ENCODE data around the gene ARHGAP8.

DNA sequence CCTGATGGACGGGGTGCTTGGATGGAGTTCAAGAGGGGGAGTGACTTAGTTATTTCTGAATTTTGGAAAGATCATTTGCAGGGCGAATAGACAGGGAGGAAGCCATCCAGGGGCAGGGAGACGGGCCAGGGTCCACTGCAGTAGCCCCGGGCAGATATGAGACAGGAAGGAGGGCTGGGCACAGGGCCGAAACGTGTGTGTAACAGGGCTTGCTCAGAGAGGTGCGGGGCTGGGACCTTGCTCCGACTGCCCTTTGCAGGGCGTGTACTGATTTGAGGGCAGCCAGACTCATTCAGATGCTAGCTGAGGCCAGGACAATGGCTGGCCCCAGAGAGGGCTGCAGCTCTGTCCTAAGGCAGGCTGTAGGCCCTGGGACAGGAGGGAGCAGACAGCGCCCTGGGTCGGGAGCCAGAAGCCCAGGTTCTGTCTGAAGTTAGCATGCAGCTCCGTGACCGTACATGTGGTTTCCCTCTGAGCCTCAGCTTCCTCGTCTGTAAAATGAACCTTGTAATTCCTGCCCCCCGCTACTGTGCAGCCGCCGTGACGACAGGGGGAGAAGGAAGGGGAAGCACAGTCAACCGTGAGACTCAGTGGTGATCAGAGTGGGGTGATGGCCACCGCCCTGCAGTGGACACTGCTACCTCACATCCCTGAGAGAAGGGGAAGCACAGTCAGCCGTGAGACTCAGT is 154.0 kb downstream of the ARHGAP8 start:
- no peak for TF ChIP-seq ZNF362 (CRISPR knock-in tag; IDR thresholded peaks at IDR 0.05; ENCODE audit: borderline replicate concordance)
- TF ChIP-seq, protein P1, sequence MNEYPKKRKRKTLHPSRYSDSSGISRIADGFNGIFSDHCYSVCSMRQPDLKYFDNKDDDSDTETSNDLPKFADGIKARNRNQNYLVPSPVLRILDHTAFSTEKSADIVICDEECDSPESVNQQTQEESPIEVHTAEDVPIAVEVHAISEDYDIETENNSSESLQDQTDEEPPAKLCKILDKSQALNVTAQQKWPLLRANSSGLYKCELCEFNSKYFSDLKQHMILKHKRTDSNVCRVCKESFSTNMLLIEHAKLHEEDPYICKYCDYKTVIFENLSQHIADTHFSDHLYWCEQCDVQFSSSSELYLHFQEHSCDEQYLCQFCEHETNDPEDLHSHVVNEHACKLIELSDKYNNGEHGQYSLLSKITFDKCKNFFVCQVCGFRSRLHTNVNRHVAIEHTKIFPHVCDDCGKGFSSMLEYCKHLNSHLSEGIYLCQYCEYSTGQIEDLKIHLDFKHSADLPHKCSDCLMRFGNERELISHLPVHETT (CRISPR knock-in tag; conservative IDR thresholded peaks at IDR 0.05): no peak
